SK-N-SH (cell line): Measurements from ENCODE around the gene NAV2. TPM values are rescaled to one million over a fixed set of nuclear protein-coding genes. Genes with fewer than 3 reads are reported as not detected.

ENCODE experiments used
- CTCF ChIA-PET: fragments of 300-600, 350-600 bp; formaldehyde crosslinking; extraction: SDS; loops from one replicate; lab custom pipeline; 2021; lab: Yijun Ruan, JAX
- POLR2A ChIA-PET: fragments of 350-600 bp; sonication (Branson Sonifier 250); formaldehyde crosslinking; extraction: SDS; loops from one replicate; lab custom pipeline; 2020; ENCODE audit warnings: antibody characterized with exemption, inconsistent platforms; lab: Yijun Ruan, JAX
- DNase-seq: peaks from one replicate; pipeline ENCODE4 v3.0.0; 2012
- H2AFZ ChIP-seq: fragments of 200-600 bp; sonication (generic); 2 replicates; pipeline ENCODE4 v1.8.1; 2016; ENCODE audit warnings: antibody characterized with exemption, mild to moderate bottlenecking, low read depth
- H3F3A ChIP-seq: fragments of 200-600 bp; sonication (generic); replicated peaks from 2 replicates; pipeline ENCODE3; 2016; ENCODE audit warnings: antibody characterized with exemption, mild to moderate bottlenecking; ENCODE audit not compliant: insufficient read depth
- H3K27ac ChIP-seq, 2 experiments: fragments of 200-500 bp in 1 of 2; fragments of 200-600 bp in 1 of 2; sonication (Bioruptor generic) in 1 of 2; sonication (generic), shearing (Covaris generic) in 1 of 2; 2 replicates each; pipeline versions ENCODE4 v1.5.1 to v1.6.1; 2014 to 2016; ENCODE audit warnings: low read depth in 2 of 2, inconsistent platforms in 1 of 2, low read length in 1 of 2, mild to moderate bottlenecking in 1 of 2, mixed read lengths in 1 of 2
- H3K27me3 ChIP-seq: fragments of 200-600 bp; sonication (generic), shearing (Covaris generic); 2 replicates; pipeline ENCODE4 v1.6.1; 2016; ENCODE audit warnings: mixed run types; ENCODE audit not compliant: insufficient read depth
- H3K36me3 ChIP-seq, 2 experiments: fragments of 200-500 bp in 1 of 2; fragments of 200-600 bp in 1 of 2; sonication (Bioruptor generic) in 1 of 2; sonication (generic) in 1 of 2; replicated peaks in 1 of 2; 2 replicates each; pipeline versions ENCODE3 to v1.5.1; 2014 to 2016; ENCODE audit warnings: low read length in 1 of 2, mild to moderate bottlenecking in 1 of 2; ENCODE audit not compliant: insufficient read depth in 2 of 2, control insufficient read depth in 1 of 2
- H3K4me1 ChIP-seq, 2 experiments: fragments of 200-500 bp in 1 of 2; fragments of 200-600 bp in 1 of 2; sonication (Bioruptor generic) in 1 of 2; sonication (generic), shearing (Covaris generic) in 1 of 2; 2 replicates each; pipeline versions ENCODE4 v1.5.1 to v1.6.1; 2014 to 2016; ENCODE audit warnings: low read depth in 1 of 2, low read length in 1 of 2, mixed run types in 1 of 2; ENCODE audit not compliant: insufficient read depth in 2 of 2, control insufficient read depth in 1 of 2
- H3K4me2 ChIP-seq: fragments of 200-600 bp; sonication (generic), shearing (Covaris generic); 2 replicates; pipeline ENCODE4 v1.6.1; 2017; ENCODE audit warnings: mixed run types
- H3K4me3 ChIP-seq, 2 experiments: fragments of 200-500 bp in 1 of 2; fragments of 200-600 bp in 1 of 2; sonication (Bioruptor generic) in 1 of 2; sonication (generic), shearing (Covaris generic) in 1 of 2; 2 replicates each; pipeline versions ENCODE4 v1.5.1 to v1.8.1; 2014 to 2016; ENCODE audit warnings: low read depth in 2 of 2, inconsistent platforms in 1 of 2, low read length in 1 of 2, mild to moderate bottlenecking in 1 of 2, mixed read lengths in 1 of 2, moderate library complexity in 1 of 2
- H3K79me2 ChIP-seq: fragments of 200-600 bp; sonication (generic); 2 replicates; pipeline ENCODE4 v1.8.1; 2017; ENCODE audit warnings: mild to moderate bottlenecking; ENCODE audit not compliant: insufficient read depth
- H3K9ac ChIP-seq: fragments of 200-600 bp; sonication (generic); 2 replicates; pipeline ENCODE4 v1.6.1; 2017; ENCODE audit warnings: mixed run types
- H3K9me2 ChIP-seq: fragments of 200-600 bp; sonication (generic); 2 replicates; pipeline ENCODE4 v1.6.1; 2017; ENCODE audit warnings: mixed run types
- H3K9me3 ChIP-seq: fragments of 200-600 bp; sonication (generic); 2 replicates; pipeline ENCODE4 v1.6.1; 2017; ENCODE audit warnings: mixed run types, mild to moderate bottlenecking, moderate library complexity
- H4K20me1 ChIP-seq: fragments of 200-600 bp; sonication (generic); 2 replicates; pipeline ENCODE4 v1.6.1; 2017; ENCODE audit warnings: mild to moderate bottlenecking, mixed run types; ENCODE audit not compliant: insufficient read depth
- CHD2 ChIP-seq: fragments of 150-350 bp; IDR thresholded peaks from 2 replicates; pipeline ENCODE4 v1.6.1; 2018; ENCODE audit warnings: low read length; ENCODE audit not compliant: partially characterized antibody
- CTCF ChIP-seq: fragments of 200-600 bp; sonication (generic); IDR thresholded peaks from 2 replicates; pipeline ENCODE4 v1.6.1; 2017; ENCODE audit warnings: antibody characterized with exemption, mild to moderate bottlenecking, moderate library complexity
- ELF1 ChIP-seq: IDR thresholded peaks from 2 replicates; pipeline ENCODE4 v1.4.0; 2012
- EP300 ChIP-seq, 2 experiments: IDR thresholded peaks; 2 replicates each; pipeline versions ENCODE4 v1.4.0 to v1.6.1; 2012; ENCODE audit warnings: borderline replicate concordance in 1 of 2, low read depth in 1 of 2, low read length in 1 of 2
- EZH2phosphoT487 ChIP-seq: fragments of 200-600 bp; sonication (generic); IDR thresholded peaks from 2 replicates; pipeline ENCODE4 v1.6.1; 2017; ENCODE audit warnings: low read depth, mixed run types, mild to moderate bottlenecking, antibody characterized with exemption, moderate library complexity, borderline replicate concordance
- FOSL2 ChIP-seq: IDR thresholded peaks from 2 replicates; pipeline ENCODE4 v1.4.0; 2012; ENCODE audit warnings: low read depth, mild to moderate bottlenecking, moderate library complexity, borderline replicate concordance
- FOXJ3 ChIP-seq: sonication (generic); formaldehyde crosslinking; IDR thresholded peaks from 2 replicates; pipeline ENCODE4 v1.5.1; 2020; ENCODE audit warnings: mild to moderate bottlenecking, missing genetic modification reagents
- FOXM1 ChIP-seq: IDR thresholded peaks from 2 replicates; pipeline ENCODE4 v1.4.0; 2012; ENCODE audit warnings: low read depth, mild to moderate bottlenecking
- GABPA ChIP-seq: IDR thresholded peaks from 2 replicates; pipeline ENCODE4 v1.4.0; 2012; ENCODE audit warnings: low read depth, mild to moderate bottlenecking
- IRF3 ChIP-seq: fragments of 150-350 bp; IDR thresholded peaks from 2 replicates; pipeline ENCODE4 v1.6.1; 2016; ENCODE audit warnings: mild to moderate bottlenecking, low read depth, low read length
- JUND ChIP-seq: IDR thresholded peaks from 2 replicates; pipeline ENCODE4 v1.4.0; 2012
- MXI1 ChIP-seq: IDR thresholded peaks from 2 replicates; pipeline ENCODE4 v1.6.1; 2012; ENCODE audit warnings: mild to moderate bottlenecking, low read depth, low read length, improper control_type of control experiment
- NFIC ChIP-seq: IDR thresholded peaks from 2 replicates; pipeline ENCODE4 v1.4.0; 2012; ENCODE audit warnings: borderline replicate concordance
- NRF1 ChIP-seq: IDR thresholded peaks from 2 replicates; pipeline ENCODE4 v1.6.1; 2012; ENCODE audit warnings: low read depth, mild to moderate bottlenecking, low read length
- PBX3 ChIP-seq: IDR thresholded peaks from 2 replicates; pipeline ENCODE4; 2012
- POLR2AphosphoS5 ChIP-seq: IDR thresholded peaks from 2 replicates; pipeline ENCODE4 v1.6.1; 2012; ENCODE audit warnings: low read depth, low read length
- SIN3A ChIP-seq: IDR thresholded peaks from 2 replicates; pipeline ENCODE4 v1.6.1; 2012; ENCODE audit warnings: low read depth, mild to moderate bottlenecking, low read length, moderate library complexity, borderline replicate concordance
- SMC3 ChIP-seq: IDR thresholded peaks from 2 replicates; pipeline ENCODE4 v1.6.1; 2012; ENCODE audit warnings: low read depth, low read length, improper control_type of control experiment
- TCF12 ChIP-seq: IDR thresholded peaks from 2 replicates; pipeline ENCODE4 v1.4.0; 2012
- TEAD4 ChIP-seq: IDR thresholded peaks from 2 replicates; pipeline ENCODE4 v1.4.0; 2012; ENCODE audit warnings: mild to moderate bottlenecking, borderline replicate concordance; ENCODE audit not compliant: insufficient read depth
- USF1 ChIP-seq: IDR thresholded peaks from 2 replicates; pipeline ENCODE4 v1.4.0; 2012; ENCODE audit warnings: low read depth, borderline replicate concordance
- WGBS: methylation state at CpG from one replicate; pipeline ENCODE4 v1.1.6; 2017; ENCODE audit warnings: low lambda C conversion rate; 5-methylcytosine and 5-hydroxymethylcytosine counted together
- polyA plus RNA-seq, 3 experiments: library from polyadenylated mRNA; depleted of rRNA; stranded (reverse); fragments of >200 nt; gene quantifications; 2 replicates each; pipeline ENCODE4 v1.2.3, GENCODE V29; 2012

The NAV2 gene
- polyA plus RNA-seq, 1 of the 3 experiments (the other 2 are of a cell fraction): 26.2 TPM

GRCh38 chr11:19921976-19922688 lies 209.5 kb downstream of the NAV2 start:
- Histone ChIP-seq H3K27me3 (no peaks in the 10 kb centered on the region), H2AFZ (no peak overlapping the region), H3K9me2 (no peaks in the 10 kb centered on the region), H3K4me3 (no peak overlapping the region), H3K4me2 (peak overlapping the region; percentile 11; the same call in 1 of the 2 replicates), H3K9ac (peak overlapping the region; percentile 71; the same call in 1 of the 2 replicates), H3K27ac (peak overlapping the region; percentile 95 to 100), H3F3A (peaks cover 60% of the 10 kb centered on the region), H3K36me3 (peaks cover 11 to 37% of the 10 kb centered on the region in 2 experiments), H4K20me1 (no peaks in the 10 kb centered on the region), H3K4me1 (peaks cover 16 to 68% of the 10 kb centered on the region in 2 experiments), H3K79me2 (peaks cover 60% of the 10 kb centered on the region), H3K9me3 (no peaks in the 10 kb centered on the region)
- TF ChIP-seq IRF3 (no peak), EP300 (IDR thresholded peaks at IDR 0.05; ENCODE audit: borderline replicate concordance in 1 of 2, low read depth in 1 of 2, low read length in 1 of 2) (no peak), EZH2phosphoT487 (no peak), POLR2AphosphoS5 (no peak), FOSL2 (no peak), CHD2 (no peak), SMC3 (no peak), NRF1 (no peak), JUND (no peak), USF1 (no peak), FOXM1 (no peak), ELF1 (no peak), PBX3 (no peak)
- WGBS: 92% methylated on average over 3 of the region's 3 CpGs
- ChIA-PET CTCF (interaction anchor here (1.2 to 1.6 kb wide), 3 partner anchors 9 to 23 kb away, joined by 3 to 5 read pairs (median 3); no protein-coding TSS in a partner anchor), POLR2A (no interaction called here)
- no peak for DNase-seq

- POLR2A ChIA-PET: no interaction called here
- Histone ChIP-seq H4K20me1 (no peaks in the 10 kb centered on the region), H3F3A (peaks cover 58% of the 10 kb centered on the region), H3K79me2 (peaks cover 65% of the 10 kb centered on the region), H3K27ac (peak overlapping the region; percentile 95 to 100), H3K4me1 (peaks cover 16 to 63% of the 10 kb centered on the region in 2 experiments), H3K27me3 (no peaks in the 10 kb centered on the region), H3K9ac (peak overlapping the region; percentile 13; the same call in 1 of the 2 replicates), H2AFZ (no peak overlapping the region), H3K9me3 (no peaks in the 10 kb centered on the region), H3K9me2 (no peaks in the 10 kb centered on the region), H3K4me3 (no peak overlapping the region)
- 59% methylated on average over 3 of the region's 3 CpGs for WGBS
- TF ChIP-seq TEAD4 (no peak), NFIC (0 out of 2 replicates have a peak, but pooled peaks have one; percentile 11), GABPA (no peak), TCF12 (peak; percentile 21; the same call in 1 of the 2 replicates), SMC3 (no peak), FOXJ3 (CRISPR knock-in tag) (no peak), SIN3A (no peak), MXI1 (no peak), FOXM1 (no peak), FOSL2 (peak; percentile 42; the same call in 1 of the 2 replicates), CTCF (no peak), EP300 (IDR thresholded peaks at IDR 0.05; ENCODE audit: borderline replicate concordance in 1 of 2, low read depth in 1 of 2, low read length in 1 of 2) (peak in 1 of 2 experiments; percentile 34; a peak in 1 of 4 replicates), JUND (no peak; the same call in 1 of the 2 replicates)
- TF ChIP-seq, all 33 proteins: peak for 4
- Histone ChIP-seq H3K36me3 (peaks cover 10 to 38% of the 10 kb centered on the region in 2 experiments), H3K4me2 (peak overlapping the region; percentile 11; the same call in 1 of the 2 replicates)
- CTCF ChIA-PET: interaction anchor here (1.5 to 2.7 kb wide), 3 partner anchors 19 to 23 kb away, joined by 3 to 13 read pairs (median 5); no protein-coding TSS in a partner anchor
- no peak for DNase-seq
Observed at GRCh38 chr11:19922689-19923035, 210.0 kb downstream of the NAV2 start.
